NCI-H748 (cell line): ENCODE results near the gene CARNS1.

Source experiments
- DNase-seq: peaks from one replicate; lab custom pipeline; 2025; ENCODE audit not compliant: unreplicated experiment; lab: John Stamatoyannopoulos, UW

Gene CARNS1

GRCh38 chr11:67440229-67441097 lies 25.0 kb downstream of the CARNS1 start:
- DNase-seq: no peak

GRCh38 chr11:67441098-67441563 lies 25.7 kb downstream of the CARNS1 start:
- DNase-seq: no peak

GRCh38 chr11:67441731-67442351 lies 26.4 kb downstream of the CARNS1 start:
- no peak for DNase-seq

- DNase-seq: peak; percentile 16
Observed at GRCh38 chr11:67442504-67443404, 27.3 kb downstream of the CARNS1 start.

- DNase-seq: no peak
Observed at GRCh38 chr11:67445515-67445914, 30.0 kb downstream of the CARNS1 start.

GRCh38 chr11:67448220-67448609 lies 32.7 kb downstream of the CARNS1 start:
- DNase-seq: no peak

GRCh38 chr11:67449116-67449844 lies 33.8 kb downstream of the CARNS1 start:
- DNase-seq: peak; percentile 20

- DNase-seq: no peak
Observed at GRCh38 chr11:67450796-67451657, 35.5 kb downstream of the CARNS1 start.

GRCh38 chr11:67451658-67451976 lies 36.1 kb downstream of the CARNS1 start:
- DNase-seq: no peak

GRCh38 chr11:67452141-67452952 lies 36.9 kb downstream of the CARNS1 start, which contains the start of gene GPR152:
Gene GPR152 (minus strand): TSS chr11:67452729. CDS start chr11:67452724, 5 bp downstream.
- DNase-seq: no peak

GRCh38 chr11:67453816-67454732 lies 38.6 kb downstream of the CARNS1 start:
- no peak for DNase-seq

- DNase-seq: no peak
Observed at GRCh38 chr11:67455054-67455453, 39.6 kb downstream of the CARNS1 start, which contains the start of gene CABP4. Gene CABP4 (plus strand): TSS chr11:67455354. CDS start chr11:67455424, 70 bp downstream.

GRCh38 chr11:67456068-67456705 lies 40.7 kb downstream of the CARNS1 start:
- no peak for DNase-seq

GRCh38 chr11:67457453-67457852 lies 42.0 kb downstream of the CARNS1 start:
- no peak for DNase-seq

- no peak for DNase-seq
Observed at GRCh38 chr11:67458266-67458665, 42.8 kb downstream of the CARNS1 start.

- no peak for DNase-seq
Observed at GRCh38 chr11:67463186-67463585, 47.7 kb downstream of the CARNS1 start.

- DNase-seq: no peak
Observed at GRCh38 chr11:67463680-67464410, 48.4 kb downstream of the CARNS1 start.
